NT2/D1 (cell line): ENCODE measurements around the gene MTMR11.

Source experiments
- SUZ12 ChIP-seq: IDR thresholded peaks from 2 replicates; pipeline ENCODE4 v1.6.1; 2011; ENCODE audit not compliant: insufficient read length, insufficient read depth; ENCODE audit errors: extremely low read depth
- YY1 ChIP-seq: IDR thresholded peaks from 2 replicates; pipeline ENCODE4 v1.6.1; 2011; ENCODE audit not compliant: insufficient read length, insufficient read depth
- ZNF274 ChIP-seq: IDR thresholded peaks from 2 replicates; pipeline ENCODE4 v1.6.1; 2011; ENCODE audit warnings: mild to moderate bottlenecking, low read depth, low read length

GRCh38 chr1:149884433-149885338 lies 52.0 kb downstream of the MTMR11 start:
- TF ChIP-seq SUZ12 (no peak), YY1 (no peak), ZNF274 (no peak)
